GM19035 (cell line): ENCODE data around the gene TMEM61.
"Not testable (repeated sequence)": the region's sequence is repeated elsewhere in the genome, so short reads cannot be mapped to it uniquely, and the experiment has no call there.

Source experiments
- ATAC-seq: cut with Tn5 transposase; IDR thresholded peaks from one replicate; pipeline ENCODE4 v1.9.1; 2021; ENCODE audit not compliant: unreplicated experiment

TMEM61 gene

DNA sequence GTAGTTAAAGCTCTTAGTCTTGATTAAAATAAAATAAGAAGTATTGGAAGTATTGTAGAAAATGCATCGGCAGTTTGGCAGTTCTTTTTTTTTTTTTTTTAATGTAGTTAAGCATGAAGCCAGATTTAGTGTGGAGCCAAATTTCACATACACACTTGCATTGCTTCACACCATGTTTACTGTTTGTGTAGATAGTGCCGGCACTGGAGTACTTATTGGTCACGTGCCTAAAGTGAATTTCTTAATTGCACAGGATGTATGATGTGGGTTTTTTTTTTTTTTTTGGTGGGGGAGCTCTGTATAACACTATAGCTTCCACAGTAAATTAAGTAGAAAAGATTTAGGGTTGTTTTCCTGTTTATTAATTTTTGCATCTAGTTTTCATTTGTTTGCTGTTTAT lies 21.2 kb upstream of the TMEM61 start:
- no peak for ATAC-seq

DNA sequence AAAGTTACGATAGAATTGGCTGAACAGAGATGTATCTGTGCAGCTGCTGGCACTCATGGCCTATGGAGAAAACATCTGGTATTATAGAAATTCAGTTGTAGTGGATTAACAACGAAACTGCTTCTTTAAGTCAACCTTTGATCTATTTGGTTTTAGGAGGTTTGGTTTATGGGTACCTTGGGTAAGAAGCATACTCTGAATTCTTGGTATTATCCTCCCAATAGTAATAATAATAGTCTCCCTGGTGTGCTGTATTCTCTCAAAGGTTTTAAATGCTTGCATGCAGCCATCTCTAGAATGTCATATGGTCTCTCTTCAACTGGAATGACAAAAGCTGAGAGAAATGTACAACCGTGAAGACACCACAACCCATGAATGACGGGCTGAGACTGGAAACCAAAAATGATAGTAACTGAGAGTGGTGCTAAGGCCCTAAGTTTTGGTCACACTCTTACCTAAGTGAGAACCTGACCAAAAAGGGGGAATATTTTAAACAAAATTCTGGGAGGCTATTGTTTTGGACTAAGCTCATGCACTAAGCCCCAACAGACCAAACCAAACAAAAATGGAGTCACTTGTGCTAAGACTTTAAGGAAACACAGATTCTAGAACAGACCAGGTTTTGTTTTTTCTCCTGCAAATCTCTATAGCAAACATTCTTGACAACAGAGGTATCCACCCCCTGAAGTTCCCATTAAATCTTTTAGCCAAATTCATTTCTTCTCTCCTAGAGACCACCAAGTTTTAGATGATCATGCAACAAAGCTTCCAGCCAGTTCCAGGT lies 17.6 kb upstream of the TMEM61 start:
- no peak for ATAC-seq

DNA sequence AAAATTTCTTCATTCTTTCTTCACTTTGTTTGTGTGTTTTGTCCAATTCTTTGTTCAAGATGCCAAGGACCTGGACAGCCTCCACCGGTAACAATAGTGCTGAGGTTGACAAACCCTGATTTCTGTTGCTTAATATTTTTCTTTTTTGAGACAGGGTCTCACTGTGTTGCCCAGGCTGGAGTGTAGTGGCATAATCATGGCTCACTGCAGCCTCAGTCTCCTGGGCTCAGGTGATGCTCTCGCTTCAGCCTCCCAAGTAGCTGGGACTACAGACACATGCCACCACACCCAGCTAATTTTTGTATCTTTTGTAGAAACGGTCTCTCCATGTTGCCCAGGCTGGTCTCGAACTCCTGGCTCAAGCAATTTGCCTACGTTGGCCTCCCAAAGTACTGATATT lies 16.6 kb upstream of the TMEM61 start:
- not testable (repeated sequence) for ATAC-seq

DNA sequence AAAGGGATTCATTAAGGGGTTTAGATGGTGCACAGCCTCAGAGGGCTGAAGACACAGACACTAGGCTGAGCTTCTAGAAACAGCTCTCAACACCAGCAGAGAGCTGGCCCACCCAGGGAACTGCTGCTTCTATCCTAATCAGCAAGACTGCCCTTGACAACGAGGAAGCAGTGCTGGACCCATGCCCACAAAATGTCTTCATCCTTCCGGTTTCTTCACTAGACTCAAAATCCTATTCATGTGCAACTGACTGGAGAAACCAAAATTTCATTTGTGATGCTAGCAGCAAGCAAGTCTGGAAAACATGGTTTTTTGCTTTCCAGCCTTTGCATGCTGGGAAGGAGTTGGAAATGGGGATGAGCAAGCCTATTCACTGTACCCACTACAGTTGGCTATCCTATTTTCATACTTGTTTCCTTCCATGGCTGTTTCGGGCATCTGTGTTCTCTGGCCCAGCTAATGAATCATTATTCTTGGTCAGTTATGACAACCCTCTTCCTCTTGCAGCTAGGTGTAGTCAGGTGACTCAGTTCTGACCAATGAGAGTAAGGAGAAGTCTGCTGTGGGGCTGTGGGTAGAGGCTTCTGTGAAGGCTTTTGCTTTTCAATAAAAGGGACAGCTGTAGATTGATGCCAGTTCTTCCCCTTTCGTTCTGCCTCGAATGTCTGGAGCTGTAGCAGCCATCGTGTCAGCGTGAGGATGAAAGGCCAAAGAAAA lies 14.6 kb upstream of the TMEM61 start:
- ATAC-seq, result peak; percentile 84

DNA sequence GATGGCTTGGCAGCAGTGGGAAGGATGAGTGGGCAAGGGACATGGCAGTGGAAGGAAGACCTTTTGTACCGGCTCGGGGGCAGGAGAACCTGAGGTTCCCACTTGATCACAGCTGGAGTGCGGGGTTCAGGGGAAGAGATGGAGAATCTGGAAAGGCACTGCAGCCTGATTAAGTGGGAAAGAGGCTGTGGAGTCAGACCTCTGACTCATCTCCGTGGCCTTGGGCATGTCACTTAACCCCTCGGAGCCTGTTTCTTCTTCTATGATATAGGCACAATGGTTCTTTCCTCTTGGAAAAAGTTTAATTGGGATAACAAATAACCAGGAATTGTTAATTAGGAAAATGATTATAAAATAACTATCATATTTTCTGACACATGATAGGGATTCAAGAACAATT lies 13.1 kb upstream of the TMEM61 start:
- ATAC-seq, result no peak

DNA sequence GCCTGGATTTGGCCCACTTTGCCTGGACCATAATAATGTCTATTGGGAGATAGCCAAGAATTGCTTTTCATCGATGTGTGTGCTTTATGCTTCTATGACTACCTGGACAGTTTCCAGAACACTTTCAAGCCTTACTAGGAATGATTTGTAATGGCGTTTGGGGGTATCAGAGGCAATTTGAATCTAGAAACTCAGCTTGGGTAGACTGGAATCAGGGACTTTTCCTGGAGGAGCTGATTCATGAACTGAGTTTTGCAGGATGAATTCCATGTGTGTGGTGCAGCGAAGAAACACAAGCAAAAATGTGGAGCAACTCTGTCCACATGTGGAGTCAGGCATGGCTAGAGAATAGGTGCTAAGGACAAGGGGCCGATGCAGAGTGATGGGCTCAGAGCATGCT lies 11.9 kb upstream of the TMEM61 start:
- ATAC-seq, result no peak

DNA sequence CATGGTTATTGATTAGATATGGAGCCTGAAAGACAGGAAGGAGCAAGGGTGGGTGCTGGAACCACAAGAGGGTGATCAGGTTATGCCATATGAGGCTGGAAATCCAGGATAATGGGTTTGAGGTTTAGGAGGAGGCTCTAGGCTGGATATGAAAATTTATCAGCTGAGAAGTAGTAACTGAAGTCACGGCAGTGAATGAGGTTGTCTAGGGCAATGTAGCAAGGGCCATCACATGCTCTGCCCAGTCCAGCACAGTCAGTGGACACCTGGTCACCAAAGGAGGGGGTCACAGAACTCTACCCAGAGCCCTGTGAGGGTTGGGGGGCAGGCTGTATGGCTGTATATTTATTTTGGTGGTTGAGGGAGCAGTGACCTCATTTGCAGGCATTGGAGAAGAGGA lies 10.5 kb upstream of the TMEM61 start:
- ATAC-seq, result no peak

DNA sequence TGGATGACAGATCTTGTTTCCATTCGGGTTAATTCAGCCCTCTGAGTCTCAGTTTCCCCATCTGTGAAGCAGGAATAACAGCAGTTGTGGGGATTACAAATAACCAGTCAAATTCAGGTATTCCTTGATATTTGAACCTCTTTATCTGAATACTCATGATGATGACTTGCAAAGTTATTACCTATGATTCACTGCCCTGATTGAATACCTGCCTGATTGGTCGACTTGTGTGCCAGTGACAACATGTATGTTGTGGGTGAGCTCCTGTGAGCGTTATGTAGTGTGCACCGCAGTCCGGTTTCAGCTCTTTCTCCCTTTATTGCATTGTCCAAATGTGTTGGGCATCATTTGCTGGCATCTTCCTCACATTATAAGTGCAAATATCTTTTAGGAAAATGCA lies 9.5 kb upstream of the TMEM61 start:
- ATAC-seq, result no peak

DNA sequence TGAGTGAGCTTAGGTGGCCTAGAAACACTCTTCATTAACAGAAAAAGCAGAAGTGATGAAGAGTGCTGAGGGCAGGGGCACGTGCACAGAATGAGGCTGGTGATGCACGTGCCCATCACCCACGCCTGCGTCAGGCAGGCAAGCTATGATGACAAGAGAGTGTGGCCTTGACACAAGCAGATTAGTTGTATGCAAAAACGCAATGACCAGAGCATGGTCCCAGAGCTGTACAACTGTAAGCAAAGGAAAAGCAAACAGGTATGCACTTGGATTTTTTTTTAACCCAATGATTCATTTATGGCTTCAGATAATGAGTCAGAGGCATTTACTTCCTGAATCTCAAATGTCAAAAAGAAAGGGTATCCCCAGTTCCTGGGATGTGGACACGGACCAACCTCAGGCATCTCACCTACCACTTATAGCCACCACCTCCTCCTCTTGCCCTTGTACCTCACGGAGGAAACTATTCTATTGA lies 9.1 kb upstream of the TMEM61 start:
- ATAC-seq, result peak; percentile 77

DNA sequence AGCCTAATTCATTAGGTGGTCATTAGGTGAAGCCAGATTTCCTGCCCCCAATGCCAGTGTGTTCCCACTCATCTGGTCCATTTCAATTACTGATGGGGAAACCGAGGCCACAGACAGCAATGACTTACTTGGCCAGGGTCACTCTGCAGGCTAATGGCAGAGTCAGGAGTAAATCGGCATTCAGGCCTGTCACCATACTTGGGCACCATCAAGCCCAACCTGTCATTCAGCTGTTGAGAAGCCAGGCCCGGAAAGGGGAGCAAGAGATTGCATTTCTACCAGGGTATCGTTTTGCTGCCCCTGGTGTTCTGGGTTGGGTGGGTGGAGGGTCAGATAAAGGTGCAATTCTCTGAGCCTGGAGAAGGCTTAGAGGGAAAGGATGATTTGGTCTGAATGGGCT lies 8.0 kb upstream of the TMEM61 start:
- ATAC-seq, result no peak

DNA sequence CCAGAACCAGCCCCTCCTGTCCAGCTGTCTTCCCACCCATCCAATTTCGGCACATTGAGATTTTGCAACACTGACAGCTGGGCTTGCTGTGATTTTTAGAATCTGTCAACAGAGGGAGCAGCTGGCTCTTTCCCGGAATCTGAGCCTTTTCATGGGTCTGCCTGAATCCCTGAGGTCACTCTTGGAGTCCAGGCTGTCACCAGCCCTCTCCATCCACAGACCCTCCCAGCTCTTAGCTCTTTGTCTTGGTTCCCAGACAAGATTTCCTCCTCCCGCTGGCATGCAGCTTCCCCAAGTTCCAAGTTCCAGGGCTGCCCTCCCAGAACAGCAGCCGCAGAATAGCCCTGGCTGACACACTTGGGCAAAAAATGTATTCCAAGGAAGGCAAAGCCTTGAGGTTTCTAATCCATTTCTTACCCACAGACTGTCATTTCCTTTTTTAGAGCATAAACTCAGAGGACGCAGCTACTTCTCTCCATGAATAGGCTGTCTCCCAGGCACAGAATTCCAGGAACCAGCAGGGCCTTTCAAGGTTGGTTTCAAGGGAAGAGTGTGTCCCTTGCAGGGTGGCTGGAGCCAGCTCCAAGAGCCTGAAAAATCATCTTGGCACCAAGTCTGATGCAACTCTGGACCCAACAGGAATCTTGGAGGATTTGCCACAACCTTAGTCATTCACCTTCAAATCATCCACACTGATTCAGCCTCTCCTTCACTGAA lies 7.1 kb upstream of the TMEM61 start:
- ATAC-seq, result no peak

DNA sequence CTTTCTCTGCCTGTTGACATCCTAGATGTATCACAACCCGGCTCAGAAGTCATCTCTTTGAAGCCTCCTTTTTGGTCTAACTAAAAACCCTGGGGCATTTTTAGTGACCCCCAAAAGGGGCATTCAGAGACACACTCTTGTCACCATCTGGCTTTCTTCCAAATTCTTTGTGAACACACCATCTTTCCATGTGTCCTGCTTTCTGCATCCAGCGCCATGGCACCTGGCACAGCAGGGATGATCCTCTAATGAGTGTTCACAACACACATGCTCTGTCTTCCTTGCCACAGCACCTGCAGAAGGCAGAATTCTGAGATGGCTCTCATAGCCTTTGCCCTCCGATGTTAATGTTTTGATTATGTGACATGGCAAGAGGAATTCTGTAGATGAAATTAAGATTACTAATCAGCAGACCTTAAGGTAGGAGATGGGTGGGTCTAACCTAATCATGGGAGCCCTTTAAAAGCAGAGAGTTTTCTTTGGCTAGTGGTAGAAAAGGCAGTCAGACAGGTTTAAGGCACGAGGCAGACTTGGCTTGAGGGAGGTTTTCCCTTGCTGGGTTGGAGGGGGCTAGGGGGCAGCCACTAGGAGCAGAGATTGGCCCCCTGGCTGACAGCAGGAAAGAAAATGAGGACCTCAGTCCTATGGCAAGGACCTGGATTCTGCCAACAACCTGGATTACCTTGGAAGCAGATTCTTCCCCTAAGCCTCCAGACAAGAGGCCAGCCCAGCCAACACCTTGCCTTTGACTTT lies 4.9 kb upstream of the TMEM61 start:
- no peak for ATAC-seq

DNA sequence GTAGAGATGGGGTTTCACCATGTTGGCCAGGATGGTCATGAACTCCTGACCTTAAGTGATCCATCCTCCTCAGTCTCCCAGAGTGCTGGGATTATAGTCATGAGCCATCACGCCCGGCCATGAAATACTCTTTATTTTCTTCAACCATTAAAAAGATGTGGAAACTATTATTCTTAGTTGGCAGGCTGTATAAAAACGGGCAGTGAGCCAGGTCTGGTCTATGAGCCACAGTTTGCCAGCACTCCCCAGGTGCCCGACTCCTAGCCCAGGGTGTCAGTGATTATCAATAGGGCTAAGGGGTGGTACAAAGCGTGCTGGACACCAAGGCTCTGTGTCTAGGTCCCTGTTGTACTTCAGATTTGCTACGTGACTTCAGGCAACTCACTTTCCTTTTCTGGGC lies 3.7 kb upstream of the TMEM61 start:
- no peak for ATAC-seq

DNA sequence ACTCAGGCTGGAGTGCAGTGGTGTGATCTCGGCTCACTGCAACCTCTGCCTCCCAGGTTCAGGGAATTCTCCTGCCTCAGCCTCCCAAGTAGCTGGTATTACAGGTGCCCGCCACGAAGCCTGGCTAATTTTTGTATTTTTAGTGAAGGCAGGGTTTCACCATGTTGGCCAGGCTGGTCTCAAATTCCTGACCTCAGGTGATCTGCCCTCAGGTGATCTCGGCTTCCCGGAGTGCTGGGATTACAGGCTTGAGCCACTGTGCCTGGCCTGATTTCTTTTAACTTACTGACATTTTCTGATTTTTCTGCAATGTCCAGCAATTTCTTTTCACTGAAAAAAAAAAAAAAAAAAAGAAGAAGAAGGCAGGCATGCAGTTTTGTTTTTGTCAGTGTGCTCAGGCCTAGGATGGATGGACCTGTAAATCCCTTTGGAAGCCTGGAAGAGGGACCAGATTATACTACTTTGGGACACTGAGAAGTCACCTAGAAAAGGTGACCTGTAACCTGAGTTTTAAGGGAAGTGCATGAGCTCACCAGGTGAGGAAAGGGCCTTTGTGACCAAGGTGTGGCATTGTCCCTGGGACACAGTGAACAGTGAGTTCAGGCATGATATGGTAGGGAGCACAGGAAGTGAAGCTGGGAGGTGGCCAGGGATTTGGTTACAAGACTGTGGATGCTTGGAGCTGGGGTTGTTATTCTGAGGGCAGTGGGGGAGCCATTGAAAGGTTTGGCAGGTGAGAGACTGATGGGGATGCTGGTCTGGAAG lies 2.7 kb upstream of the TMEM61 start:
- ATAC-seq, result no peak

DNA sequence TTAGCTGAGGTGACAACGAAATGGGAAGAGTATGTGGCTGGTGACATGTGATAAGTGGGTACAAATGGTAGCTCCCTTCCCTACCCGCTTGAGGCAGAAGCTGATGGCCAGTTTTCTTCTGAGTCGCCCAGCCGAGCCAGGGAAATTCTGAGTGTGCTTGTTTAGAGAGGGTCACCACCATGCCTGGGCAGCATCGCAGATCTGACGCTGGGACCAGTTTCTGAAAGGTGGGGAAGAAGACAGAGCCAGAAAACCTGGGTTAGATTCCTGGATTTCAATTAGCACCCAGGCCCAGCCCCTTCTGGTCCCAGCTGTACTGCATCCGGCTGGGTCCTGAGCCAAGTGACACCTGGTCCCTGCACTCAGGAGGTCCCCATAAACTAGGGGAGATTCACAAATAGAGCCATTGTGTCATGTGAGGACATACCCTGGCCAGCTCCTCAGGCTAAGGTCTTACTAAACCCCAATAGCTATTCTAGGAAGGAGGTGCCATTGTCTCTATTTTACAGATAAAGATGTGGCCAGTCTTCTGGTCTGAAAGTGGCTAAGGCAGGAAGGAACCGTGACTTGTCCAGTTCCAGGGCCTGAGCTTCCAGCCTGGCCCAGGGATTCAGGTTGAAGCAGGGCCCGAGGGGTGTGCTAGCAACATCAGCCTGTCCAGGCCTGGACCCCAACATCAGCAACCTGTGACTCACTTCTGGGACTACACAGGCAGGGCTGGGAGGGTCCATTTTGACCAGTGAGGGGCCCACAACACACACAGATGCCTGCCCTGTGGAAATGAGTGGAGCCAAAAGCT lies 1.7 kb upstream of the TMEM61 start:
- no peak for ATAC-seq

DNA sequence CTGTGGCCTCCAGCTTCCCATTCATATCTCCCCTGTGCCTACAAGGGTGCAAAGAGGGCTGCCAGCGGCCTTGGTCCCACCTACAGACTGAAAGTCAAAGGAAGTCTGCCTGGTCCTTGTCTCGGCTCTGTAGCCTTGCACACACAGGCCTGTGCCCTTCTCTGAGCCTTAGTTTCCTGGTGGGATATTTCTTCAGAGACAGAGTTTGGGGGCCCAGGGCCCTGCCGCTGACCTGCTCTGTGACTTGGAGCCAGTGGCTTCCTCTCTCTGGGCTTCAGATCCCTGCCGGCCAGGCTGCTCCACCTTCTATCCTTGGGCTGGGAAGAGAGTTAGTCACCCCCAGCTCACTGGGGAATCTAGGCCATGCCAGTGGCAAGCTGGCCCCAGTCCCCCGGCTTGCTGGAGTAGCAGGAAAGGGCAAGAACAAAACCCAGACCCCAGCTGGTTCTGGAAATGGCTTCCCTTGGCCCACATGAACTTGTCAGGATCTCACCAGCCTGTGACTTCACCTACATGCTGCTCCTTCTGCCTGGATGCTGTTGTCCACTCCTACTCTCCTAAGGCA lies 1.0 kb upstream of the TMEM61 start:
- ATAC-seq, result no peak

DNA sequence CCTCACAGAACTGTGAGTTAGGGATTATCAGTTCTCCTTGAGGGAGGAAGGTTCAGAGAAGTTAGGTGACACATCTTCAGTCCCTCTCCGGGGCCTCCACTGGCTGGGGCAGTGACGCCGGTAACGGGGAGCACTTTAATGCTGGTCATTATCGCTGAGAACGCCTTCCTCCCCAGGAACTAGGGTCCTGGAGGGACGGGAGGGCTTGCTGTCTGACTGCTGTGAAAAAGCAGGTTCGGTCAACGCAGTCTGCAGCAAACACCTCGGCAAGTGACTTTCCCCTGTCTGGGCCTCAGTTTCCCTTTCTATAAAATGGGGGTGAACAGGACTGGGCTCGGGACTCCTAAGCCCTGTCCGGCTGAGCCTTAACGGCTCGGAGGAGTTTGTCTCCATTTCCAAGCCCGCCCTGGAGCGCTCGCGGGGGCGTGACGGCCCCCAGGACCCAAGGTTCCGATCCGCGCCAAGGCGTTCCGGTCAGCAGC lies 341 bp upstream of the TMEM61 start:
- ATAC-seq, result no peak

DNA sequence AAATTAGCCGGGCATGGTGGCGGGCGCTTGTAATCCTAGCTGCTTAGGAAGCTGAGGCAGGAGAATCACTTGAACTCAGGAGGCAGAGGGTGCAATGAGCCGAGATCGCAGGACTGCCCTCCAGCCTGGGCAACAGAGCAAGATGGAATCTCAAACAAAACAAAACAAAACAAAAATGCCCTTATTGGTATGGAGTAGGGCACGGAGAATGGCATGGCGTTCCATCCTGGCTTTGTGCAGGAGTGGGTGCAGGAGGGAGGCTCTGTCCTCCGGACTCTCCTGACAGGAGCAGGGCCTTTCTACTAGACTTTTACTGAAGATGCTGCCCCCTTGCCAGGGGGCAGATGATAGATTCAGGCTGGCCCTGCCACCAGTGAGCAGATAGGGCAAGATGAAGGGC lies 1.0 kb downstream of the TMEM61 start:
- ATAC-seq, result no peak

DNA sequence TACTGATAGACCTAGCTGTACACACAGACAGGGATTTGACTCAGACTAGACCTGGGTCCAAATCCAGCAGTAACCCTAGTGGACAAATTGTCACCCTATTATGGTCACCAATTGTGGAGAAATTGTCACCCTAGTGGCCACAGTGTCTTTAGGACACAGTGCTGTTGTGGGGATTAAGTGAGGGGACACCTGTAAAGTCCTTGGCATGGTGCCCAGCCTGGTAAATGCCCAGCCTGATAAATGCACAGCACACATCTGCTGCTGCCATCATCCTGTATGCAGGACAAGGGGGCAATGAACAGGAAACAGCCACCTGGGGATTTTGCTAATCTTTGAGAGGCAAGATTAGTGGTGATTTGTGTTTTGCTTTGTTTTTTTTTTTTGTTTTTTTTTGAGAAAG lies 2.3 kb downstream of the TMEM61 start:
- no peak for ATAC-seq
